LNCAP (cell line): ENCODE data around the gene HMX1.

Experiments used
- TF ChIP-seq, protein P1 (sequence below): fragments of 450-650 bp; IDR thresholded peaks from 2 replicates; pipeline ENCODE4 v1.5.1; 2017; ENCODE audit warnings: mild to moderate bottlenecking

The HMX1 gene

DNA sequence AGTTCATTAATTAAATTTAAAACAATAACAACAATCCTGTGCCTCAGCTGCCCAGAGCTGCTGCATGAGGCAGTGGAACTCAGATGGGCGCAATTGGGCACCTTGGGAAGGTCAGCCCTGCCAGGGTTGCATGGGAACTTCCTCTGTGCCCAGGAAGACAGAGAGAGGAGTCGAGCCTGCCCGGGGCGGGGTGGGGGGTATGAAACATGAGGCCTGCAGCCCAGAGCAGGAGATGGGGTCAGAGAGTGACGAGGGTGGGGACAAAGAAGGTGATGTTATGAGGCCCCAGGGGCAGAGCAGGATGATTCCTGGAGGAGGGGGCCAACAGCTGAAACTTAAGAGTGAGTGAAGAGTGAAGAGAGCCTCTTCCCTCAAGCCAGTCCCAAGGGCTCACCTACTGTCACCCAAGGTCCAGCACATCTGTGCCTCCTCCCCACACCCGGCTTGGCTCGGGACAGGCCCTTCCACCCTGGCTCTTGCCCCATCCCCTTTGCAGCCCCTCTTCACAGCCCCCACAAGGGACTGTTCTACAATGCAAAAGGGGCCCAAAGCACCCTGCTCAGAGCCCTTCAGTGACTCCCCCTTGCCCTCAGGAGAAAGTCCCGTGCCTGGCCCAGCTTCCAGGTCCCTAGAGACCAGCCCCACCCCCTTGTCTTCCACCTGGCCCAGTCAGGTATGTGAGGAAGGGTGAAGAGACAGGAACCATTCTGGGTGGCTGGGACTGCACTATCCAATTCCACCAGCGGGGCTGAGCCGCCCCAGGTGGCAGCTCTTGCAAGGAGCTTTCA lies 31.4 kb downstream of the HMX1 start:
- TF ChIP-seq, protein P1, sequence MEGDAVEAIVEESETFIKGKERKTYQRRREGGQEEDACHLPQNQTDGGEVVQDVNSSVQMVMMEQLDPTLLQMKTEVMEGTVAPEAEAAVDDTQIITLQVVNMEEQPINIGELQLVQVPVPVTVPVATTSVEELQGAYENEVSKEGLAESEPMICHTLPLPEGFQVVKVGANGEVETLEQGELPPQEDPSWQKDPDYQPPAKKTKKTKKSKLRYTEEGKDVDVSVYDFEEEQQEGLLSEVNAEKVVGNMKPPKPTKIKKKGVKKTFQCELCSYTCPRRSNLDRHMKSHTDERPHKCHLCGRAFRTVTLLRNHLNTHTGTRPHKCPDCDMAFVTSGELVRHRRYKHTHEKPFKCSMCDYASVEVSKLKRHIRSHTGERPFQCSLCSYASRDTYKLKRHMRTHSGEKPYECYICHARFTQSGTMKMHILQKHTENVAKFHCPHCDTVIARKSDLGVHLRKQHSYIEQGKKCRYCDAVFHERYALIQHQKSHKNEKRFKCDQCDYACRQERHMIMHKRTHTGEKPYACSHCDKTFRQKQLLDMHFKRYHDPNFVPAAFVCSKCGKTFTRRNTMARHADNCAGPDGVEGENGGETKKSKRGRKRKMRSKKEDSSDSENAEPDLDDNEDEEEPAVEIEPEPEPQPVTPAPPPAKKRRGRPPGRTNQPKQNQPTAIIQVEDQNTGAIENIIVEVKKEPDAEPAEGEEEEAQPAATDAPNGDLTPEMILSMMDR, result no peak

DNA sequence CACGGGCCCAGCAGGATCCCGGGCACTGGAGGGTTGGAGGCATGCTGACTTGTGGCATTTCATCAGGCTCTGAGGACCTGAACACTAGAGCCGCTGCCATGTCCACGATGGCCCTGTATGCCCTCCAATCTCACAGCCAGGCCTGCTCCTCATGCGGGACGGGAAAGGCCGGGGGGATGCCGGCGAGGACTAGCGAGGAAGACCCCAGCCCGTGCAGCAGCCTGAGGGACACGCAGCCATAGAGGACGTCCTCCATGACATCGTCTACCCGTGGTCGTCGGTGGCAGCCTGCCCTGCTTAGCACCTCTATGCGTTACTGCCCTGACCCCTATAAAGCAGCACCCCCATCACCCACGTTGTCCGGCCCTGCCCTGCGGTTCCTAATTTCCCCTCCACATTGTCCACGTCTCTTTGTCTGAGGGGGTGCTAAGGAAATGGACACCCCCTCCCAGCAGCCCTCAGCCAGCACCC lies 32.6 kb downstream of the HMX1 start:
- TF ChIP-seq, protein P1, result no peak

DNA sequence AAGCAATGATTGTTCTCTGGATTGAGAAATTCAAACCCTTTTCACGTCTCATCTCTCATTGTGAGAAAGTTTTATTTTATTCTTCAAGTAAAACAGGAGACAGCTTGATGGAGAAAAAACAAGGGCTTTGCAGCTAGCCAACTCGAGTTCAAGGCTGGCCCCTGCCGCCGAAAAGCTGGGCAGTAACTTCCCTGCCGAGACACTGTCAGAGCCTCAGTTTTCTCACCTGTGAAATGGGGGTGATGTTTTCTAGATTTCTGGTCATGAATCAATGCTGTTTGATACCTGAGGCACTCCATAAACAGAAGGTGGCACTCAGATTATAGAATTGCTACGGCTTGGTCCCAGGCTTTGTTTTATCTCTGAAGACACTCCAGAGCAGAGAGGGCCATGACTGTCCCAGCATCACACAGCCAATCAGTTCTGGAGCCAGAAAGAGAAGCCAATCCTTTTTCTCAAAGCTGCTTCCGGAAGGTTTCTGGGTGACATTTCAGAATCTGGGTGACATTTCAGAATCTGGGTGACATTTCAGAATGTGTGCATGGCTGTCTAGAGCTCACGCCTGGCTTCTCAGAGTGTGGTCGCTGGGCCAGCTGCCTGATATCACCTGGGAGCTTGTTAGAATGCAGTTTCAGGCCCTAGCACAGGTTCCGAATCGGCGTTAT lies 33.2 kb downstream of the HMX1 start:
- TF ChIP-seq, protein P1, result no peak

DNA sequence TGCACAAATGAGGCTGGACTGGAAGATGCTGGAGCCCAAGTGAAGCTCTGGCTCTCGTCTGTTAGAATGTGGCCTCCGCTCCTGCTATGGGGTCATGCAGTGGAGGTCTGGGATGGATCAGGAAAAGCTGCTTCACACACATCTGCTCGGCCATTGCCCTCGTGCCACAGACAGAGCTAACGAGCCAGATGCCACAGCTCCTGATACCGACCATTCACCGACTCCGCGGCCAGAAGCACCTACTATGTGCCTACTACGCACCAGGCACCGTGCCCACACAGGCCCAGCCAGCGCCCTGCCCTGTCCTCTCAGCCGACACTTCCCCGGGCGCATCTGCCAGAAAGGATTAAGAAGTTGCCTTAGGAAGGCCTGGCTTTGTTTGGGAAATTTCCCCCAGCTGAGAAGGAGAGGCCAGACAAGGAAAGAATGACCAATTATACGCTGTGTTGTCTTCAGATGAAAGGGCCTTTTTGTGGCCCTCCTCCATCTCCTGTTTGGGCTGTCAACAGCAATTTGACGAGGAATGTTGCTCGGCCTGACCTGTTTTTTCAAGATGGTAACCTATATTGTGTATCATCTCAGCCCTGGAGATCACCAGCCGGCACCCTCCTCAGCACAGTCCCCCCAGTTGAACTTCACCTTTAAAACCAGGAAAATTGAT lies 34.3 kb downstream of the HMX1 start:
- TF ChIP-seq, protein P1, result no peak

DNA sequence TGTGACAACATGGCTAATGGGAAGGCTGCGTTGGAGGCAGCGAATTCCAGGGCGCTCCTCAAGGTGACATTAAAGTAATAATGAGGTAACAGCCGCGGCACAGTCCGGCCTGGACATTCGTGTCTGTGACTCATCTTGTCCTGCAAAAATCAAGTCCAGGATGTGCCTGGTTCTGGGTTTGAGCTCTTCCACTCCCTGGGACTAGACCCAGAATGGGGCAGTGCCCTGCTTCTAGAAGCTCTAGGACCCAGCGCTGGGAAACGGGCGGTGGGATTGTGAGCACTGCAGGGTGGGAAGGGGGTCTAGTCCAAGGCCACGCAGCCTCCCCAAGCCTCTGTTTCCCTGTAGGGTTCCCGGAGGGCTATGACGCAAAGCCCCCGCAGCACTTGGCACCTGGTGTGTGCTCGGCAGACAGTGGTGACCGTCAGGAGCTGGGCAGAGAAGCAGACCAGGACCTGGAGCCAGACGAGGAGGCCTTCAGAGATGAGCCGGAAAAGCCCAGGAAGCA lies 34.9 kb downstream of the HMX1 start:
- TF ChIP-seq, protein P1, result no peak

DNA sequence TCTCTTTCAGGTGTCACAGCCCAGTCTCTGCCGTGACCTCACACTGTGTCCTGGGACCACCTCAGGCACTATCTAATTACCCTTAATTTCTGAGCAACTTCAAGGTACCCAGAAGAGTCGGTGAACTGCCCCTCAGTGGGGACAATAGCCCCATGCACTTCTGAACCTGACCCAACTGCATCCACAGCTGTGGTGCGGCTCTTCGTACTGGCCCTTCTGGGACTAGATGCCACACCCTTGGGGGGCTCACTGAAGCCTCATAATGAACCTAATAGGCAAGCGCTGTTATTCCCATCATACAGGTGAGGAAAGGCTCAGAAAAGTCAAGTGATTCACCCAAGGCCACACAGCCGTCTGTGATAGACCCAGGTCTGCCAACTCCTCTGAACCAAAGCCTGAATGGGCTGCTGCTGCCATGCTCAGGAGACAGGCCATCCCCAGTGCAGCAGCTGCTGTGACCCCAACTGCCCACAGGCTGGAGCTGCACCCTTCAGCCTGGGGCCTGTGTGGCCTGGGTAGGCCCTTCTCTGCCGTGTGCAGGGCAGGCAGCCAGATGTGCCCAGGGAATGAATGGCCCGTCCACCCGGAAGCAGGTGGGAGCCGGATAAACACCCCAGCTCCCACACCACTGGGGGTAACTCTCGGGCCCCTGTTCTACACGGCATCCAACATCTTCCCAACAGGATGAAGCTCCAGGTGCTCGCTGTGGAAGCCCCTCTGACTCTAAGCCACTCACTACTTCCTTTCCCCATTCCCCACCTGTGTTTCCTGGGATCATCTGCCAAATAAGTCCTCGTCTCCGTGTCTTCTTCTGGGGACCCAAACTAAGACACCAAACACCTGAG lies 35.9 kb downstream of the HMX1 start:
- TF ChIP-seq, protein P1, result no peak
